HG03103 (cell line): ENCODE data around the gene LYZ.

Experiments used
- ATAC-seq: cut with Tn5 transposase; IDR thresholded peaks from one replicate; pipeline ENCODE4 v1.9.1; 2021; ENCODE audit warnings: low read depth; ENCODE audit not compliant: unreplicated experiment

Gene LYZ

DNA sequence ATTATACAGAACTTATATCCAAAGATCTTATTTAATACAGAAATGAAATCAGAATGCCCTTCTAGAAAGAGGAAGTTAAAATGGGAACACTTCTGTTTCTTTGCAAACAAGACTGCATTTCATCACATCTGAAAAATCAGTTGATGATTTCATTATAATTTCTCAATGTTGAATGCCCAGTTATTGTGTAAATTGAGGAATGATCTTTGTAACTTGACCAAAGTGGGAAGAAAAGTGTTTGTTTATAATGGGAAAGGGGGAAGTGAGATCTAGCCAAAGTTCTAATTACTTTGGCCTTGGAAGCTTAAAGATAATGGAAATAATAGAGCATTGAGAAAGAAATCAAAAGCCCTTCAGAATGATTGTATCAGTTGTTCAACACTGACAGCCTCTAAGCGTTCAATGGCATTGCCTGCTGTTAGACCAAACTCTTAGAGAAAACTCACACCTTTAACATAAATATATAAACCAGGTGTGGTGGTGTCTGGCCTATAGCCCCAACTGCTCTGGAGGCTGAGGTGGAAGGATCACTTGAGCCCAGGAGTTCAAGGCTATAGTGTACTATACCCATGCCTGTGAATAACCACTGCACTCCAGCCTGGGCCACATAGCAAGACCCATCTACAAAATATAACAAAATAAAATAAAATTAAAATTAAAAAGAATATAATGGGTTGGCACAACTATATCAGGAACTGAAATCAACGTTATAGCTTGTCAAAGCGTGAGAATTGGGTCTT lies 9.9 kb upstream of the LYZ start:
- no peak for ATAC-seq

DNA sequence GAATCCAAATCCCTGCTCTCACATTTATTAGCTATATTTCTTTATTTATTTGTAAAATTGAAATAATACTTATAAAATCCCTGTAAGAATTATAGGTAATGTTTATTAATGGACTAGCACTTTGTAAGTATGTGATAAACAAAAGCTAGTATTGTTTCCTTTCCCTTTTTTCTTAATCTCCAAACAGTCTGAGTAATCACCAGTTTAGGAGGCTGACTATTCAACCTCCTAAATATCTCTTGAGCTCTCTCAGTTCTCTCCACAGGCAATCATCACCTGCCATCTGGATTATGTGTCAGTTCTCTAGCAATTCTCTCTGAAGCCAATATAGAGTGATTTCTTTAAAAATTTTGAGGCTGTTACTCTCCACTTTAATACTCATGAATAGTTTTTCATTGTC lies 9.2 kb upstream of the LYZ start:
- no peak for ATAC-seq

DNA sequence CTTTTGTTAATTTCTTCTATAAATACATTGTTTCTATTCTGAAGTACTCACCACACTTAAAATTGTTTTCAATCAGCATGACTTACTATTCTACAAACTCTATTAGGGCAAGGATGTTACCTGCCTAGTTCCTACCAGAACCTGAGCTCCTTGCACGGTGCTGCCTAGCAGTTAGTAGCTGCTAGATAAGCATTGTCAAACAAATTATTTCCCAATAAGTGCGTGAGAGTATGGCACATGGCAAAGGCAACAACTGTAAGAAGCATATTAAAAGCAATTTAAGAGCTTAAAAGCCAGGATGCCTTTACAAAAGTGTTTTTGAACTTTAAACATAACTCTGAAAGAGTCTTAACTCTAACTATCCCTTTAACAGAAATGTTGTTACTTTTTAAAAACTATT lies 8.2 kb upstream of the LYZ start:
- ATAC-seq, result no peak

DNA sequence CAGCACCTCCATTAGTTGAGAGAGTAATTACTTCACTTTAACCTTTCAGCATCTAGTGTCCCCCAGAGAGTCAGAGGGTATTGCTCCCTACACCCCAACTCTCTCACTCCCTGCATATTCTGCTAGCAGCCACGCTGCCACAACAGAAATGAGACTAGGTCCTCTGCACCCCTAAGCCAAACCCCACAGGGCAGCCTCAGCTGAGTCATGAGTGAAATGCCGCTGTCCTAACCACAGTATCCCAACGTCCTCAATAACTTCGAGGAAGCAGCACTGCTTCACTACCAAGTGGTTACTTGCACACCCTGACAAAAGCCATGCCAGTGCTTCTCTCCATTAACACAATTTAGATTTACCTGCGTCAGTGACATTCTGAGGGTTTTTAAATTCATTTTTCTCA lies 6.9 kb upstream of the LYZ start:
- no peak for ATAC-seq

DNA sequence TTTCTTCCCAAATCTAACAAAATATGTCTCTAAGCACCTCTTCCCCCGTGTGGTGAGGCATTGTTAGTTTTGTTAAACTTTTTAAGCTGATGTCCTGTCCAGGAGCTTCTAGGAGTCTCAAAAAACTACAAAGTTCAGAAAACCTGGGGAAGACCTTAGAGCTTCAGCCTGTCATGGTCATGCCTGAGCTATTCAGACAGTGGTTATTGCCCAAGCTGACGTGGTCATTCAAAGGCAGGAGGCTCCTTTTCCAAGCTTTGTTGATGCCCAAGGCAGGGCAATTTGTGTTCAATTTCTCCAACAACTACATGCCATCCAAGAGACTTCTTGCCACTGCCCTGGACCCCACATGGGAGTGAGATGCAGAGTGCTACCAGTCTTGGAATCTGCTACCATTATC lies 5.8 kb upstream of the LYZ start:
- no peak for ATAC-seq

DNA sequence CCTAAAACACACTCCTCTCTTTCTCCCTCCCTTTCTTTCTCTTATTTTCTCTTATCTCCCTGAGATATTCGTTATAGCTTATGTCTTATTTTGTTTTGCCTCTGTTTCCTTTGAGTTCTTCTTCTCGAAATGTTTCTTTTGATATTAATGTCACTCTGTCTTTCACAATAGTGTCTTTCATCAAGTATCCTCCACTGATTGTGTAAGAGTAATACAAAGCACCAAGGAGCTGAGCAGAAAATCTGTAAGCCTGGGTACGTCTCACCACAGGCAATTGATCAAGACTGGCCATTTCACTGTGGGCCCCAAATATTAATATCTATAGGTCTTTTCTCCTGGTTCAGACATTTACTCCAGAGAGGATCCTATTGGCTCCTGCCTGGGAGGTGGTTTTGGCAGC lies 4.8 kb upstream of the LYZ start:
- ATAC-seq, result no peak

DNA sequence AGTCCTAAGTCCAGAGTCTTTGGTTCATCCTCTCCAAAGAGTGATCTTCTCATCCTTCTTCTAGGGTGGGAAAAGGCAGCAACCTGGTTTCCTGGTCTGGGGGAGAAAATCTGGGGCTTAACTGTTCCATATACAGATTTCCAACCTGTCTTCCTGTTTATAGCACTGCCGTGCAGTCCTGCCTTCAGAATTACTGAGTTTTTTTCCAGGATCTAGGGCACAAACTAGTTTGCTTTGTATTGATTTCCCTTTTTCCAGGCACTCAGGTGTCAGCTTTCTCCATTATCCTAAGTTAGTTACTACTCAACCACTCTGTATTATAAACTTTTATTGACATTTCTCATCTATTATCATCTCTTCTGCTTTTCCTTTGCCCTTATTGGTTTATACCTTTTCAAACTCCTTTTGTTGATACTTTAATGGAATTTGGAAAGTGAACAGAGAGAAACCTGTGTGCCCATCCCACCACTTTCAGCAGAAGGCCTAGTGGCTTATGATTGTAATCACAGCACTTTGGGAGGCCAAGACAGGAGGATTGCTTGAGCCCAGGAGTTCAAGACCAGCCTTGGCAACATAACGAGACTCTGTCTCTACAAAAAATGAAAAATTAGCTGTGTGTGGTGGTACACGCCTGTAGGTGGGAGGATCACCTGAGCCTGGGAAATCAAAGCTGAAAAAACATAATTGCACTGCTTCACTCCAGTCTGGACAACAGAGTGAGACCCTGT lies 4.1 kb upstream of the LYZ start:
- no peak for ATAC-seq

DNA sequence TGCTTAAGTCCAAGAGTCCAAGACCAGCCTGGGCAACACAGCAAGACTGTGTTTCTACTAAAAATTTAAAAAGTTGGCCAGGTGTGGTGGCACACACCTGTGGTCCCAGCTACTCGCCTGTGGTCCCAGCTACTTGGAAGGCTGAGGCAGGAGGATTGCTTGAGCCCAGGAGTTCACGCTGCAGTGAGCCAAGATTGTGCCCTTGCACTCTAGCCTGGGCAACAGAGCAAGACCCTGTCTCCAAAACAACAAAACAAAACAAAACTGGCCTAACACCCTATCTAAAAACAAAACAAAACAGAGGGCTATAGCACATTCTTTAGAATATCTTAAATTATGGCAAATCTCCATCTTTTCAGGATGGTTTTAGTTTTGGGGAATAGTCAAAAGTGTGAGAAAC lies 3.1 kb upstream of the LYZ start:
- ATAC-seq, result no peak

DNA sequence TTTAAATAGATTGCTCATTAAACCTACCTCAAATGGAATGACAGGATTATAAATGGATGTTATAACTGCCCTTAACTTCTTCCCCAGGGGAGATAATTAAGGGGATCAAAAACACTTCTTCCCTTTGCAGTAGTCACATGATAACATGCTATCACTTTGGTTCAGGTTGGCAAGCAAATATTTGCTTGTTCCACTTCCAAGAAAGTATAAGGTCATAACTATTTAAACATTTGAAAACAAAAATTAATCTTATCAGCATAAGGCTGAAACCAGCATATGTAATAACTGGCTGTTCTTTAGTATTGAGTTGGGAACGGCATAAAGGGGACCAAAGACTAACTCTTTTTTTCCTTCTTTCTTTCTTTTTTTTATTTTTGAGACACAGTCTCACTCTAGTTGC lies 2.4 kb upstream of the LYZ start:
- ATAC-seq, result no peak

DNA sequence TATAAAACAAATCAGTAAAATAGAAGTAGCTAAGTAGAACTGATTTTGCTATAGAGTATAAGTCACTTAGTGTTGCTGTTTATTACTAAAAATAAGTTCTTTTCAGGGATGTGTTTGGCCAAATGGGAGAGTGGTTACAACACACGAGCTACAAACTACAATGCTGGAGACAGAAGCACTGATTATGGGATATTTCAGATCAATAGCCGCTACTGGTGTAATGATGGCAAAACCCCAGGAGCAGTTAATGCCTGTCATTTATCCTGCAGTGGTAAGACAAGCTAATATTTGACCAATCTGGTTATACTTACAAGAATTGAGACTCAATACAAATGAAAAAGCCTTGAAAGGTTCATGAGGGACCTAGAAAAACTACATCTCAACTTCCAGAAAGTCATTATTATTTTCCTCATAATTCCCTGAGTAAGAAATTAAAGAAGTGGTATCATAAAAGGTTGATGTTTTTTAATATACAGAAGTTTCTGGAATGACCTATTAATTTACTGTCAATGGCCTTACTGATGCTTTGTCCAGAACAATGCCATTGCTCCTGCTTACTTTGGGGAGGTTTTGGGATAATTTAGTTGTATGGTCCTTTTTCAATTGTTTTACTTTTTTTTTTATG lies 1.9 kb downstream of the LYZ start:
- no peak for ATAC-seq

DNA sequence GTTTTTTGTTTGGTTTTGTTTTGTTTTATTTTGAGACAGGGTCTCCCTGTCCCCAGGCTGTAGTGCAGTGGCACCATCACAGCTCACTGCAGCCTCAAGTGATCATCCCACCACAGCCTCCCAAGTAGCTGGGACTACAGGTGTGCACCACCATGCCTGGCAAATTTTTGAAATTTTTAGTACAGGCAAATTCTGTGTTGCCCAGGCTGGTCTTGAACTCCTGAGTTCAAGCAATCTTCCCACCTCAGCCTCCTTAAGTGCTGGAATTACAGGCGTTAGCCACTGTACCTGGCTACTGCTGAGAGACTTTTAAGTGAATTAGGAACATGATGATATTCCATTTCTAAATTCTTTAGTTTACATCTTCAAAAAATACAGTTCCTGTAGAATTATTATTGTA lies 2.6 kb downstream of the LYZ start:
- ATAC-seq, result no peak

DNA sequence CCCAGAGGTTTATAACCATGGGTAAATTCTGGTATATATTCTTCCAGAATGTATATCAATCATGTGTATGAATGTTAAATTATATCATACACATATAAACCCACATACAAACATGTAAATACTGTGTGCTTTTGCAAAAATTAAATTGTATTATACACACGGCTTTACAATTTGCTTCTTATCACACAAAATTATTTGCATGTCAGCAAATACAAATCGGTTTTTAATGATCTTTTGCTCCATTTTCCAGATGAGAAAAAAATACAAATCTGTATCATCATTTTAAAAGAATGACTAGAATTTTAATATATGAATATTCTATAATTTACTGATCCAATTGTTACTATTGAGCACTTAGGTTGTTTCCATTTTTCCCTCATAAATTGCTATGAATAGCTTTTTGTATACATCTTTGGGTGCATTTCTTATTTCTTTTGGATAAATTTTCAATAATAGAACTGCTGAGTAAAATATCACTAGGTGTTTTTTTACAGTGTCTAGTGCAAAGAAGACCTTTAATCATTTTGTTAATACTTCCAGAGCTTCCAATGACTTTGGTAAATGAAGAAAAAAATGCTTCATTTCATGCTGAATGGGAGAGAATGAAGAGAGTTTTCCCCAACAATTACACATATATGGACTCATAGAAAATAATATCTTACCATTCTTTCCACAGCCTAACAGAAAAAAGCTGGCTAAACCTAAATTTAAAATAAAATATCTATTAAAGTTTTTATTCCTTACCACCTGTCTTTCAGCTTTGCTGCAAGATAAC lies 3.5 kb downstream of the LYZ start:
- no peak for ATAC-seq

DNA sequence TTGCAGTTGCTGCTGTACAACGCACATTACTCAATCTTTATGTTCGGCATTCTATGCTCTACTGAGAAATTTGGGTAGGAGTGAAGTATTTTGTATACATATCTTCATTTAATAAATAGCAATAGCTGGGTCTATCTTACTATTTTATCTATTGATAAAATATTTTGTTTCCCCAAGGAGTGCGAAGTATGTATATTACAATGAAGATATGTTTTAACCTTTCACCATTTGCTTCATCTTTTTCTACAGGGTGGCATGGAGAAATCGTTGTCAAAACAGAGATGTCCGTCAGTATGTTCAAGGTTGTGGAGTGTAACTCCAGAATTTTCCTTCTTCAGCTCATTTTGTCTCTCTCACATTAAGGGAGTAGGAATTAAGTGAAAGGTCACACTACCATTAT lies 4.7 kb downstream of the LYZ start:
- no peak for ATAC-seq

DNA sequence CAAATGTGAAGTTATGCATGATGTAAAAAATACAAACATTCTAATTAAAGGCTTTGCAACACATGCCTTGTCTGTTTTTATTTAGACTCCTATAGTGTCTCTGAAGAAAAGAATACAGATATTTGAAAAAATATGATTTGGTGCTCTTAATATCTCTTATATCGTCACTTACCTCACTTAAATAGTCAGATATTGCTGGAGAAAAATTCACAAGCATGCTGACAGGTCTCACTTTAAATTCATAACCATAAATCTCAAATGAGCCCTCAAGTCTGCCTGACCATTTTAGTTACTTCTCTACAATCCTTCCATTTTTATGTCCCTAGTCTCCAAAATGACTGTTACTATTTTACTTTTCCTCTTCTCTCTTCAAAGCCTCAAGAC lies 6.0 kb downstream of the LYZ start:
- no peak for ATAC-seq

DNA sequence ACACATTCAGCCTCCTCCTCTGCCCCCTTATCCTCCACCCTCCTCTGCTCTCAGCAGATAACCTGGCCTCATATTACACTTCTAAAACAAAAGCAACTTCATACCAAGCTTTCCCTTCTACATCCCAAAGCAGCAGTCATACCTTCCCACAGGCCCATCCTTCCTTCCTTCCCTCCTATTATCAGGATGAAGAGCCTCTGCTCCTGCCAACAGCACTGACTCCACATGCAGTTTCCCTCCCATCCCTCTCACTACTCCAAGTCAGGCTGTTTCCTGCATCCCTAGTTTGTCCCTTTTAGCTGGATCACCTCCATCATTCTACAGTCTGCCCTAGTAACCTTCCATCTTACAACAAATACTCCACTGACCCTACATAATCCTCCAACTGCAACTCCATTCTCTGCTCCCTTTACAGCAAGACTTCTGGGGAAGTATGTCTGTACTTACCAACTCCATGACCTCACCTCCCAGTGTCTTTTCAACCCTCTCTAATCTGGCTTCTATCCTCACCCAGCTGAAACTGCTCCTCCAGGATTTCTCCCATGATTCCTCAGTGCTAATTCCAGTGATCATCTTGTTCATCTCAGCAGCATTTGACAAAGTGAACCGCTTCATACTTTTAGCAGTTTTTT lies 6.5 kb downstream of the LYZ start:
- ATAC-seq, result no peak

DNA sequence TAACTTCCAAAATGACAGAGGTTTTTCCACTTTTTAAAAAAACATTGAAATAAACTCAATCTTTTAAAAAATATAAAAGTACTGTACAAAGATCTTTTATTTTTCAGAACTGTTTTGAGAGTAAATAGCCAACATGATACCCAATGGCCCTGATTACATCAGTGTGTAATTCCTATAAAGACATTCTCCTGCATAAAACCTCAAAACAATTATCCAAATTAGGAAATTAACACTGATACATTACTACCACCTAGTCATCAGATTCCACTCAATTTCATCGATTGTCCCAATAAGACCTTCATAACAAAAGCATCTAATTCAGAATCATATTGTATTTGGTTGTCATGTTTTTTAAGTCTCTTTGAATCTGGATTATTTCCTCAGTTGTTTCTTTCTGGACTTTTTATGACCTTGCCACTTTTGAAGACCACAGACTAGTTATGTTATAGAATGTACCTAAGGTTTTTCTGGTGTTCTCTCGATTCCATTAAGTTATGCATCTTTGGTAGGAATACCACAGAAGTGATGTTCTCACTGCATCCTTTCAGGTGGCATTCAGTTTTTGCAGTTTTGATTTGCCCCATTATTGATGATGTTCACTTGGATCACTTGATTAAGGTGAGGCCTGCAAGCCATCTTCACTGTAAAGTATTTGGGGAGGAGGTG lies 7.3 kb downstream of the LYZ start:
- ATAC-seq, result no peak

DNA sequence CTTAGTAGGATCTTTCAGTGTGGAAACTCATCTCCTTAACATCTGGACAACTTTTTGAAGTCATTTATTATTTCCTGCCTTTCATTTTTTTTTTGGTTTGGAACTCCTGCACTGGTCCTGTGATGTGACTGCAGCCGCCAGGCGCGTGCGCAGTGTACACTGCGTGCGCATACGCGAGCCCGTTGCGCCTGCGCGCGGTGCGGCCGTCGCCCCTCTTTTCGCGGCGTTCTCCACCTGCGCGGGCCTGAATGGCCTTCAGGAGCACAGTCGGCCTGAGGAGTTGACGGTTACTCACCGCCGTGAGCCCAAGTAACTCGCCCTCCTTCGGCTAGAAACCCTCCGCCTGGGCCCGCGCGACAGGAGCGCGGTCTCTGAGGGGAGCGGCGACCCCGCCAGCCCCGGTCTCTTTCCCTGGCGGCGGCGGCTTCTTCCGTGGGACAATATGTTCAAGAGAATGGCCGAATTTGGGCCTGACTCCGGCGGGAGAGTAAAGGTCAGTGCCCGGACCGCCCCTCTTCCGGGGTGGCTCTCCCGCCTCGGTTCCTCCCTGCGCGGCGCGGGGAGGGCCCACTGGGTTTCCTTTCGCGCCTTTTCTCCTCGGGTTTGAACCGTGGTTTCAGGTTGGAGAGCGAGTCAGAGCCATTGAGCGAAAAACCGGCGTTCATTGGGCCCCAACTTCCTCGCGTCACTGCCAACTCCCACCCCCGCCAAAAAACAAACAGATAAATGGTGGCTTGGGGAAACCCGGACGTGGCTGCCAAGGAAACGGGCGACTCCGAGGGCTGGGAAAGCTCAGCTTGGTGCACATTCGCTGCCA lies 11.6 kb downstream of the LYZ start, which contains the start of gene YEATS4:
Gene YEATS4, plus strand, starts transcription at position 213 of the 817 bp plus-strand sequence. Its CDS starts 230 bp downstream, at position 443.
- ATAC-seq, result peak; percentile 82

DNA sequence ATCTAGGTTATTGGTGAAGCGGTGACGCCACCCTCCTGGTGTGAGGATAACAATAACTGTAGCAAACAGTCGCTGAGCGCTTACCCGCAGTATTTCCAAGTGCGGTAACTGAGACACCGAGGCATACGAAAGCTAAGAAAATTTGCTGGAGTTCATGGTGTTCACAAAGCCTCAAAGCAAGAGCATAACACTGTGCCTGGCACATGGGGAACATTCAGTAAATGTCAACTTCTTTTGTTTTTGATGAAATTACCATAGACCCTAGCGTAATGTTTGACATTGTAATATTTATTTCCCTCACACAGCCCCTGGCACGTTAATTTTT lies 12.1 kb downstream of the LYZ start:
- no peak for ATAC-seq

DNA sequence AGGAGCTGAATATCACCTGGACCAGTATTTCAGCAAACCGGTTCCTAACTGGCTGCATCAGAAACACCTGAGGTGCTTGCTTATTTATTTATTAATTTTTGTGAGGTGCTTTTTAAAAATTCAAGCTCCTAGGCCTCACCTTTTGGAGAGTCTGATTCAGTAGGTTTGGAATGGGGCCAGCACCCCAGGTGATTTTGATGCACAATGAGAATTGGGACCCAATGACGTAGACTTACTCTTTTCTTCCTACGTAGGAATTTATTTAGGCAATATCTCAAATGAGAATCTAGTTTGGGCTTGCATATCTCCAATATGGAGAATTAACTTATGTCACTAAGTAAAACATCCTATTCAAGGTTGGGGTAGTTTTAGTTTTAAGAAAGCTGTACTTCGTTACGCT lies 18.6 kb downstream of the LYZ start:
- ATAC-seq, result no peak
